Measurements from ENCODE around the gene TPGS2. TPM values are rescaled to one million over a fixed set of nuclear protein-coding genes. Genes with fewer than 3 reads are reported as not detected.

The TPGS2 gene
- total and polyA plus RNA-seq, 2 of the 8 experiments (the other 6 are each of a cell fraction or from before 2014, with no cell fraction given): 151 to 273 TPM

DNA sequence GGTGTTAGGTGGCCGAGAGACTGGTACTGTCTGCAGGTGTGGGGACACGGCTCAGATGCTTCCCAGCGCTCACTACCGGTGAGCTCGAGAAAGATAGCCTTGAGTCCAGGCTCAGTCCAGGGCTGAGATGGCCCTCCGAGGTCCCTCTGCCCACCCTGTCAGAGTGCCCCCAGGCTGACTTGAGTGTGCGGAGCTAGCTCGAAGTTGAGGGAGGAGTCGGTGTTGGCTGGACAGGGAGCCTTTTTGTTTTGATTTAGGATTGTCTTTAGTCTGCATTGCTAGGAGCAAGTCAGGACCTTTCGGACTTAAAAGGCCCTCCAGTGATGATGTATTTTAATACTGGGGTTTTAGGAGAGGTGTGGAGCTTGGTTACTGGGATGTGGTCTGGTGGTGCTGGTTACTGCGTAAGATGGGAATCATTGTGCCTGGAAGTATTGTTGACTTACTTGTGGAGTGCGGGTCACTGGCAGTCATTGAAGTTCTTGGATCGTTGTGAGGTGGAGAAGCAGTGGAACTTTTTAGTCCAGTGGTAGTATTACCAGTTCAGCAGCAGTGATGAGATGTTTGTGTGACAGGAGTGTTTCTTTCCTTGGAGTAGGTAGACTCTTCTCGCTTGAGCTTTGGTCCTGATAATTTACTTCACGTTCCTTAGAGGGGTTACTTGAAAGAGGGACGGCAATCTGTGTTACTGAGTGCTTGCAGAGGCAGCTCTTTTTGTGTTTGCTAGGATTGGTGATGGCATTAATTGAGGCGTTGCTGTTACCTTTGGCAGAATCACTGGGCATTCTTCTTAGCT, 758 bp upstream of the TPGS2 start:
- H2BK120ac ChIP-seq (replicated peaks; ENCODE audit: low read depth, low read length): no peak overlapping the region
- H2BK20ac ChIP-seq (ENCODE audit: low read length): no peak overlapping the region
- H3K23me2 ChIP-seq (ENCODE audit: low read depth, low read length): peaks cover 7% of the 10 kb centered on the region
- H3K9ac ChIP-seq (replicated peaks in 1 of 4; ENCODE audit: extremely low read depth in 1 of 4, low read depth in 3 of 4, low read length in 3 of 4): peak overlapping the region in 3 of 4 experiments; percentile 31 to 82 (median 45); a peak in 5 of 7 replicates
- H3K27me3 ChIP-seq (replicated peaks in 1 of 4; ENCODE audit: control insufficient read depth in 3 of 4, extremely low read depth in 1 of 4, insufficient read depth in 3 of 4, low read length in 3 of 4): no peaks in the 10 kb centered on the region
- H3K27ac ChIP-seq (ENCODE audit: low read depth, low read length): no peak overlapping the region
- peak overlapping the region; percentile 62 for H4K91ac ChIP-seq (replicated peaks; ENCODE audit: insufficient read length, low read length)
- H3K4me3 ChIP-seq (ENCODE audit: extremely low read depth in 1 of 4, insufficient read depth in 2 of 4, low read depth in 3 of 4, low read length in 4 of 4): peak overlapping the region; percentile 92 to 98 (median 95)
- H3K9me3 ChIP-seq (ENCODE audit: insufficient read depth in 2 of 2, low read depth in 1 of 2, low read length in 1 of 2): no peaks in the 10 kb centered on the region
- no peak overlapping the region for H2AK5ac ChIP-seq (ENCODE audit: low read depth, low read length)
- H2BK15ac ChIP-seq (ENCODE audit: low read length): 0 out of 2 replicates have a peak overlapping the region, but pooled peaks have one; percentile 22
- H3K23ac ChIP-seq (ENCODE audit: insufficient read length): no peak overlapping the region
- peak overlapping the region; percentile 88 for H2AFZ ChIP-seq (ENCODE audit: low read length)
- H3K14ac ChIP-seq (ENCODE audit: insufficient read length): no peak overlapping the region
- H3K36me3 ChIP-seq (ENCODE audit: control insufficient read depth in 2 of 4, insufficient read depth in 4 of 4, low read length in 3 of 4): no peaks in the 10 kb centered on the region; a peak in 1 of 8 replicates
- H3K4ac ChIP-seq (replicated peaks; ENCODE audit: insufficient read length, low read depth, low read length): no peak overlapping the region
- FAIRE-seq (no peak), DNase-seq (ENCODE audit: low read depth in 1 of 2, low spot score in 2 of 2) (no peak)
- peaks cover 0 to 12% of the 10 kb centered on the region in 2 experiments; a peak in 3 of 4 replicates for H3K79me2 ChIP-seq (ENCODE audit: control insufficient read depth in 1 of 2, insufficient read depth in 2 of 2, low read length in 2 of 2)
- no peaks in the 10 kb centered on the region for H4K20me1 ChIP-seq (replicated peaks in 1 of 2; ENCODE audit: control insufficient read depth in 1 of 2, insufficient read depth in 2 of 2, low read length in 2 of 2)
- CTCF ChIA-PET (ENCODE audit: partially characterized antibody): interaction anchor here (0.6 to 2.6 kb wide), 16 partner anchors 10 to 965 kb away, joined by 3 to 14 read pairs (median 4); no protein-coding TSS in a partner anchor
- no peak overlapping the region for H3K56ac ChIP-seq (replicated peaks; ENCODE audit: insufficient read length, low read depth, low read length)
- peaks cover 0 to 5% (median 2%) of the 10 kb centered on the region in 4 experiments; a peak in 1 of 7 replicates for H3K4me1 ChIP-seq (replicated peaks in 1 of 4; ENCODE audit: control insufficient read depth in 3 of 4, insufficient read depth in 4 of 4, low read length in 3 of 4)
- H3K4me2 ChIP-seq (ENCODE audit: insufficient read depth in 1 of 2, low read depth in 2 of 2, low read length in 2 of 2): peak overlapping the region; percentile 71 to 95
- peak overlapping the region; percentile 45 for H4K8ac ChIP-seq (ENCODE audit: extremely low read depth, insufficient read depth, low read length)
- no peak overlapping the region for H2BK5ac ChIP-seq (ENCODE audit: low read depth, low read length)
- POLR2A ChIA-PET (ENCODE audit: partially characterized antibody): interaction anchor here (0.6 to 1.6 kb wide), 5 partner anchors 11 to 160 kb away, joined by 3 to 5 read pairs (median 4); no protein-coding TSS in a partner anchor
- peak overlapping the region; percentile 2; the same call in 1 of the 2 replicates for H2BK12ac ChIP-seq (ENCODE audit: low read depth, low read length)
- peak overlapping the region; percentile 24; the same call in 1 of the 2 replicates for H3K18ac ChIP-seq (ENCODE audit: extremely low read depth, low read length)
- 35% methylated on average over 17 of the region's 17 CpGs; no CpG with 5 or more reads in 1 of the 2 experiments for WGBS, 2 experiments (ENCODE audit: extremely low coverage in 1 of 2, insufficient coverage in 1 of 2, insufficient read length in 1 of 2, insufficient replicate concordance in 2 of 2, low coverage in 1 of 2, low lambda C conversion rate in 2 of 2, missing lambda C conversion rate in 1 of 2)
- no peaks in the 10 kb centered on the region; the same call in 1 of the 2 replicates for H3K79me1 ChIP-seq (ENCODE audit: low read depth, low read length)
- H4K5ac ChIP-seq (ENCODE audit: insufficient read length, low read depth, low read length): no peak overlapping the region
- no peak for TF ChIP-seq RXRA (IDR thresholded peaks at IDR 0.05; ENCODE audit: insufficient read depth, low read depth, low read length)

All from H1 (cell line).